Large intestine (tissue), 3 donors: ENCODE measurements around the gene ANAPC15. TPM values are rescaled to one million over a fixed set of nuclear protein-coding genes. Genes with fewer than 3 reads are reported as not detected.

ENCODE experiments used
- DNase-seq, 2 donors: peaks; one replicate each; pipeline versions ENCODE4 v3.0.0 to v3.0.0-alpha.2; 2013
- H3K27ac ChIP-seq: one replicate; pipeline ENCODE4 v1.5.1; 2013; ENCODE audit warnings: low read length
- H3K27me3 ChIP-seq: 2 replicates; pipeline ENCODE4 v1.6.1; 2013; ENCODE audit warnings: low read length; ENCODE audit not compliant: control insufficient read depth, insufficient read depth
- H3K36me3 ChIP-seq: 2 replicates; pipeline ENCODE4 v1.6.1; 2013; ENCODE audit warnings: low read length; ENCODE audit not compliant: control insufficient read depth, insufficient read depth
- H3K4me1 ChIP-seq: one replicate; pipeline ENCODE4 v1.6.1; 2013; ENCODE audit warnings: low read length; ENCODE audit not compliant: control insufficient read depth, insufficient read depth
- H3K4me3 ChIP-seq: one replicate; pipeline ENCODE4 v1.5.1; 2013; ENCODE audit warnings: low read length
- H3K9me3 ChIP-seq: one replicate; pipeline ENCODE4 v1.6.1; 2013; ENCODE audit warnings: mild to moderate bottlenecking, low read depth, low read length, moderate library complexity; ENCODE audit not compliant: control insufficient read depth
- WGBS: methylation state at CpG from one replicate; pipeline ENCODE4 v1.1.5; 2013; ENCODE audit warnings: low lambda C conversion rate; ENCODE audit not compliant: insufficient coverage; 5-methylcytosine and 5-hydroxymethylcytosine counted together
- polyA plus RNA-seq: library from polyadenylated mRNA; unstranded; fragments of 120-200 nt; gene quantifications from one replicate; pipeline ENCODE4 v1.2.1, GENCODE V29; 2013

The ANAPC15 gene
- polyA plus RNA-seq, 1 donor: 34.5 TPM

DNA sequence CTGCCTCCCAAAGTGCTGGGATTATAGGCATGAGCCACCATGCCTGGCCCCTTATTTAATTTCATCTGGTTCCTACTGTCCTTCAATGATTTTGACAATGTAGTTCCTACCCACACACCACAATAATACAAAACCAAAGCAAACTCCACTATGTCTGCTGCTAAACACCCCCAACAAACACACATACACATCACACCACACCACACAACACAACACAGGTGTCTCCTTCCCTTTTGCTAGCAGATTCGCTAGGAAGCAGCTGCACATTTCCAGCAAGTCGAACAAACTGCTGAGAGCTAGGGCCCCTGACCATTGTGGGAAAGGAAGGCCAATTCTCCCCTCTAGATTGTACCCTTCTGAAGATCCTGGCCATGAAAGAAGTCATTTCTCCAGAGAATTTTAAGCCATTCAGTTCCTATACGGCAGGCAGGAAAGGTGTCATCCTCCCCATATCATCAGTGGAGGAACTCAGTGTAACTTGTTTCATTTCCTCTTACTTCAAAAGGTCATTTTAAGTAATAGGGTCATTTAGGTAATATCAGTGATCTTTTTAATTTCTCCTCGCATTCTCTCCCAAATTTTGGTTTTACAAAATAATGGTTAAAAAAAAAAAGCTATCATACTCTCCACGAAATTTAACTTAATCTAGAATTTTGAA, 50.6 kb downstream of the ANAPC15 start:
- Histone ChIP-seq H3K9me3 (no peaks in the 10 kb centered on the region), H3K4me1 (no peaks in the 10 kb centered on the region), H3K36me3 (peaks cover 2% of the 10 kb centered on the region), H3K27ac (no peak overlapping the region), H3K4me3 (no peak overlapping the region), H3K27me3 (no peaks in the 10 kb centered on the region)
- DNase-seq: no peak
- WGBS: 96% methylated on average over 3 of the region's 5 CpGs

Other genes with a start within 250 kb of the ANAPC15 start
- not detected for gene DEFB131B, start 234.2 kb downstream of the ANAPC15 start, polyA plus RNA-seq
- 5.1 TPM for gene XNDC1N, start 184.1 kb downstream of the ANAPC15 start, polyA plus RNA-seq
- 42.9 TPM for gene RNF121, start 183.6 kb downstream of the ANAPC15 start, polyA plus RNA-seq
- gene IL18BP, start 113.8 kb downstream of the ANAPC15 start, polyA plus RNA-seq: 10.7 TPM
- gene NUMA1, start 32.2 kb downstream of the ANAPC15 start, polyA plus RNA-seq: 257 TPM
- 10.9 TPM for gene LRRC51, start 31.8 kb downstream of the ANAPC15 start, polyA plus RNA-seq
- 114 TPM for gene LAMTOR1, start 9.4 kb downstream of the ANAPC15 start, polyA plus RNA-seq
- gene TOMT, start 6.8 kb downstream of the ANAPC15 start, polyA plus RNA-seq: not detected
- 0.36 TPM for gene FOLR3, start 23.0 kb upstream of the ANAPC15 start, polyA plus RNA-seq
- gene FOLR1, start 79.4 kb upstream of the ANAPC15 start, polyA plus RNA-seq: 1.9 TPM
- gene FOLR2, start 104.1 kb upstream of the ANAPC15 start, polyA plus RNA-seq: 15.0 TPM
- 84.5 TPM for gene INPPL1, start 112.1 kb upstream of the ANAPC15 start, polyA plus RNA-seq
- 8.3 TPM for gene PHOX2A, start 131.5 kb upstream of the ANAPC15 start, polyA plus RNA-seq